Omental fat pad (tissue), 4 donors: ENCODE results near the gene CARD18. TPM values are rescaled to one million over a fixed set of nuclear protein-coding genes. Genes with fewer than 3 reads are reported as not detected.
"Not testable (repeated sequence)": the region's sequence is repeated elsewhere in the genome, so short reads cannot be mapped to it uniquely, and the experiment has no call there.

ENCODE experiments used
- ATAC-seq: fragments of 150-250 bp; one replicate; pipeline ENCODE4 v1.9.1; 2016; ENCODE audit warnings: mild to moderate bottlenecking, moderate library complexity; ENCODE audit not compliant: low FRiP score
- DNase-seq: peaks from one replicate; pipeline ENCODE4 v3.0.0-alpha.2; 2019; ENCODE audit warnings: low spot score
- CTCF ChIP-seq, 3 donors: fragments of 450-650 bp; IDR thresholded peaks; one replicate each; pipeline ENCODE4 v1.5.1; 2016 to 2017; ENCODE audit warnings: antibody characterized with exemption in 3 of 3, mild to moderate bottlenecking in 3 of 3, moderate library complexity in 2 of 3
- total RNA-seq, 4 donors: library from RNA; depleted of rRNA; stranded (reverse); fragments of >200 nt; gene quantifications; one replicate each; pipeline ENCODE4 v1.1.0, GENCODE V29; 2016

Gene CARD18
- total RNA-seq, 4 donors from 2014 or later: not detected

- ATAC-seq (no peak), DNase-seq (no peak)
- TF ChIP-seq CTCF (IDR thresholded peaks at IDR 0.05): no peak
Observed at GRCh38 chr11:105111145-105111944, 28.2 kb downstream of the CARD18 start.

GRCh38 chr11:105110688-105111030 is 28.9 kb downstream of the CARD18 start:
- no peak for ATAC-seq
- DNase-seq: no peak
- no peak for TF ChIP-seq CTCF (IDR thresholded peaks at IDR 0.05)

GRCh38 chr11:105109855-105110687 is 29.5 kb downstream of the CARD18 start:
- TF ChIP-seq CTCF (IDR thresholded peaks at IDR 0.05): no peak
- peak; percentile 28 for ATAC-seq
- DNase-seq: no peak

GRCh38 chr11:105109321-105109720 is 30.2 kb downstream of the CARD18 start:
- TF ChIP-seq CTCF (IDR thresholded peaks at IDR 0.05): no peak
- no peak for DNase-seq
- no peak for ATAC-seq

GRCh38 chr11:105108247-105108646 is 31.3 kb downstream of the CARD18 start:
- DNase-seq: no peak
- TF ChIP-seq CTCF (IDR thresholded peaks at IDR 0.05): no peak
- no peak for ATAC-seq

GRCh38 chr11:105107226-105107825 is 32.2 kb downstream of the CARD18 start:
- ATAC-seq, DNase-seq: not testable (repeated sequence)

- no peak for ATAC-seq
- TF ChIP-seq CTCF (IDR thresholded peaks at IDR 0.05): no peak
- no peak for DNase-seq
Observed at GRCh38 chr11:105106140-105106539, 33.4 kb downstream of the CARD18 start.
